ENCODE measurements around the gene SNX13.

GRCh38 chr7:17848516-17848915 lies 91.8 kb downstream of the SNX13 start:
- TF ChIP-seq EZH2 (IDR thresholded peaks at IDR 0.05; ENCODE audit: borderline replicate concordance, insufficient read depth, low read depth, low read length, poor library complexity, severe bottlenecking) (no peak), CTCF (IDR thresholded peaks at IDR 0.05) (no peak)
